HG02798 (cell line): ENCODE results near the gene RIN3.
"Not testable (repeated sequence)": the region's sequence is repeated elsewhere in the genome, so short reads cannot be mapped to it uniquely, and the experiment has no call there.

ENCODE experiments used
- ATAC-seq: cut with Tn5 transposase; IDR thresholded peaks from one replicate; pipeline ENCODE4 v1.9.1; 2021; ENCODE audit warnings: mild to moderate bottlenecking; ENCODE audit not compliant: unreplicated experiment, poor library complexity

RIN3 gene

GRCh38 chr14:92678766-92679165 is 165.2 kb downstream of the RIN3 start:
- no peak for ATAC-seq

- ATAC-seq: no peak
These were observed 165.7 kb downstream of the RIN3 start for GRCh38 chr14:92679246-92679645.

GRCh38 chr14:92680330-92680729 is 166.7 kb downstream of the RIN3 start:
- not testable (repeated sequence) for ATAC-seq

- peak; percentile 35 for ATAC-seq
These were observed 167.4 kb downstream of the RIN3 start for GRCh38 chr14:92680781-92681650.

GRCh38 chr14:92683041-92683440 is 169.5 kb downstream of the RIN3 start:
- ATAC-seq: no peak

- ATAC-seq: no peak
These were observed 171.4 kb downstream of the RIN3 start for GRCh38 chr14:92684801-92685560.

GRCh38 chr14:92685784-92686355 is 172.3 kb downstream of the RIN3 start:
- ATAC-seq: no peak

- no peak for ATAC-seq
These were observed 172.9 kb downstream of the RIN3 start for GRCh38 chr14:92686411-92686899.

GRCh38 chr14:92686900-92687427 is 173.4 kb downstream of the RIN3 start:
- ATAC-seq: peak; percentile 76

GRCh38 chr14:92687681-92688433 is 174.3 kb downstream of the RIN3 start:
- no peak for ATAC-seq

GRCh38 chr14:92688434-92689375 is 175.1 kb downstream of the RIN3 start:
- ATAC-seq: no peak

- no peak for ATAC-seq
These were observed 176.8 kb downstream of the RIN3 start for GRCh38 chr14:92690171-92691011.

GRCh38 chr14:92692822-92693226 is 179.2 kb downstream of the RIN3 start:
- no peak for ATAC-seq

GRCh38 chr14:92693998-92694795 is 180.6 kb downstream of the RIN3 start:
- no peak for ATAC-seq

- no peak for ATAC-seq
These were observed 181.2 kb downstream of the RIN3 start for GRCh38 chr14:92694807-92695206.

GRCh38 chr14:92695562-92695961 is 182.0 kb downstream of the RIN3 start:
- ATAC-seq: no peak

- no peak for ATAC-seq
These were observed 182.8 kb downstream of the RIN3 start for GRCh38 chr14:92696366-92696765.
